ENCODE data around the gene FBXO40. TPM values are rescaled to one million over a fixed set of nuclear protein-coding genes. Genes with fewer than 3 reads are reported as not detected.

FBXO40 gene
- total RNA-seq (2022; extraction: Qiagen RNA extraction): not detected in 5 replicates

GRCh38 chr3:121592856-121593702 lies at the start of gene FBXO40:
FBXO40 (plus strand) TSS chr3:121593379; CDS start chr3:121620576, 27,197 bp downstream.

GRCh38 chr3:121545574-121546455 lies 47.4 kb upstream of the FBXO40 start, which contains the start of gene POLQ:
POLQ (minus strand) TSS chr3:121545988; CDS start chr3:121545877, 111 bp downstream.

GRCh38 chr3:121567649-121568048 lies 25.5 kb upstream of the FBXO40 start, which contains the start of gene ARGFX:
ARGFX (plus strand) TSS chr3:121567949; CDS start chr3:121570714, 2,765 bp downstream.

GRCh38 chr3:121660356-121661171 lies 67.4 kb downstream of the FBXO40 start, which contains the start of gene HCLS1:
HCLS1 (minus strand) TSS chr3:121660903; CDS start chr3:121658347, 2,556 bp downstream.

Other genes with a start within 250 kb of the FBXO40 start
- gene POLQ, start 47.4 kb upstream of the FBXO40 start, total RNA-seq (2022; extraction: Qiagen RNA extraction): 5.7 to 6.8 TPM (median 6.0 TPM) in 5 replicates
- gene ARGFX, start 25.4 kb upstream of the FBXO40 start, total RNA-seq (2022; extraction: Qiagen RNA extraction): not detected in 5 replicates
- 0.08 to 0.18 TPM (median 0.15 TPM) in 5 replicates for gene HCLS1, start 67.5 kb downstream of the FBXO40 start, total RNA-seq (2022; extraction: Qiagen RNA extraction)
- gene GOLGB1, start 156.4 kb downstream of the FBXO40 start, total RNA-seq (2022; extraction: Qiagen RNA extraction): 14.1 to 18.2 TPM (median 14.6 TPM) in 5 replicates
- 8.4 to 10.6 TPM (median 10.2 TPM) in 5 replicates for gene IQCB1, start 241.7 kb downstream of the FBXO40 start, total RNA-seq (2022; extraction: Qiagen RNA extraction)
- 1.7 to 2.2 TPM (median 1.7 TPM) in 5 replicates for gene EAF2, start 241.8 kb downstream of the FBXO40 start, total RNA-seq (2022; extraction: Qiagen RNA extraction)

Measured in A549 treated with AZD2906 at 1 μM for 4 hours (cell line).